GM18526 (cell line): Measurements from ENCODE around the gene UBA5.
A peak's percentile ranks its signal among the peaks of the same experiment; 100 is the strongest.

Experiments
- POLR2A ChIP-seq: IDR thresholded peaks from 3 replicates; pipeline ENCODE4 v1.6.1; 2011; ENCODE audit not compliant: insufficient read length; ENCODE audit errors: extremely low read depth

The UBA5 gene

GRCh38 chr3:132660052-132660810, at the start of gene UBA5:
UBA5 (plus strand) TSS chr3:132660329; CDS start chr3:132660538, 209 bp downstream.
- TF ChIP-seq POLR2A = peak; percentile 87

- no peak for TF ChIP-seq POLR2A
Measured at GRCh38 chr3:132615881-132616280, 44.2 kb upstream of the UBA5 start.

DNA sequence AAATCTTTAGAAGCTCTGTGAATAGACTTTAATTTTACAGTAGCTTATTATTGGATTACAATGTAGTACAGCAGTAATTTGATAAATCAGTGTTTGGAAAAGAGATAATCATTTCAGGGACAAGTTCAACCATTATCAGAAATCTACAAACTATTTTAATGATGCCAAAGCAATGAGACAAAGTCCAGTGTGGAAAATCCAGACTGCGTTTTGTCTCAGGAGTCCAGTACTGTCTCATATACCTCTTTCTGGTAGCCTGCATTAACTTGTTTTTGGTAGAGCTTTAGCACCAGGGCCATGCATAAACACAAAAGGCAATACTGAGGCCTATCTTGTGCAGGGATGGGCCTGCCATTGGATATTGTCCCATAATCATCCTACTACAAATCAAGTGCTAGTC, 43.3 kb upstream of the UBA5 start:
- no peak for TF ChIP-seq POLR2A

DNA sequence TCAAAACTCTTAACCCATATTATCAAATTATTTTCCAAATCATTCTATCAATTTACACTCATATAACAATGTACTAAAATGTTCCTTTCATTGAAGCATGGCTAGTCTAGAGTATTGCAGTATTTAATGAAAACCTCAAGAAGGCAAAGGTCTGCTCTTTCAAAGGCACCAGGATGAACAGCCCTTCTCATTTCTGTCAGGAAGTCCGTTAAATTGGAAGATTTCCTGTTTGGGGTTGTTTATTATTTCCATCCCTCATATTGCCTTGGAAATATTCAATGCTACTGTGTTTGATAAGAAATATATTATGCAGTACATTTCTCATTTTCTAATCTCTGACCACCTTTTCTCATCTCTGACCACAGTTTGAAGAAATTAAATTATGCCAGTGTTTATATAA, 38.0 kb upstream of the UBA5 start:
- no peak for TF ChIP-seq POLR2A

GRCh38 chr3:132622761-132623160, 37.4 kb upstream of the UBA5 start:
- TF ChIP-seq POLR2A = no peak

GRCh38 chr3:132623646-132624045, 36.5 kb upstream of the UBA5 start:
- TF ChIP-seq POLR2A = no peak

DNA sequence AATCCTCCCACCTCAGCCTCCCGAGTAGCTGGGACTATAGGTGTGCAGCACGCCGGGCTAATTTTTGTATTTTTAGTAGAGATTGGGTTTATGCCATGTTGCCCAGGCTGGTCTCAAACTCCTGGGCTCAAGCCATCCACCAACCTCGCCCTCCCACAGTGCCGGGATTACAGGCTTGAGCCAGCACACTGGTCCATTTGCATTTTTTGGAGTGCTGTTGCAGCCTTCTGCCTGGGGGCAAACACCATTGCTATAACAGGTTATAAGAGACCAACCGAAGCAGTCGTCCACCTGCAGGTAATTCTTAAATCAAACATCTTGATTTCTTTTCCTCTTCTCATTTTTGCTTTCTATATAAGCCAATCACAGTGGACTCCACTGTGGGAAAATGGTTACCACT, 35.3 kb upstream of the UBA5 start:
- TF ChIP-seq POLR2A = no peak

- TF ChIP-seq POLR2A = no peak
Measured at GRCh38 chr3:132625613-132626012, 34.5 kb upstream of the UBA5 start.

DNA sequence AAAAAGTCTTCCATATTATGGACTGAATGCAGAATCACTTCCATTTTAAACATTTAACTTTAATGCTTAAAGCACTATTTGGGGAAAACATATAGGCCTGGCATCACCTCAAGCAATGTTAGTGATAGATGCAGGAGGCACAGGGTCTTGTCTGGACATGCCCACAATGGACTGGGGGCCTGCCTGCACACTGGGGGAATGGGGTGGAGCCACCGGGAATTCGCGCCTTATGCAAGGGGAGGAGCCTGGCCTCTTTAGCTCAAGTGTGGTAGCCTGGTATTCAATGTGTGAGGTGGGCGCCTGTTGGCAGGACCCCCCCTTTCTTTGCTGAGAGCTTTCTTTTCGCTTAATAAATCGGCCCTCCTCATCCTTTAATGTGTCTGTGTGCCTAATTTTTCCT, 33.2 kb upstream of the UBA5 start:
- TF ChIP-seq POLR2A = no peak

DNA sequence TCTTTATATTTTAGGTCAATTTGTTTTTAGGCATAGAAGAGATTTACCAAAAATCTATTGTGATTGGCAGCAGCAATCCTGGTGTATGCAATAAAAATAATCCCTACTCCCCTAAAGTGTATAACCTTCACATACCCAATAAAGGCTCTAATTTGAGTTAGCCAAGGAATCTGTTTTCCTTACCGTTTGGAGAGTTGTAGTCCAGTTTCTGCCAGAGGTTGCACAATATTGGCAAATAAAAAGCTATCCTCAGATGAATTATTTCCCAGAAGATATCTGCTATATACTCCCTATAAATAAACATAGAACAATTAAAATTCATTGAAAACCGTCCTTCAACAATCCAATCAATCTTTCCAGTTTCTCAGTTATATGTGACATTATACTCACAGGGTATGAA, 32.0 kb upstream of the UBA5 start:
- no peak for TF ChIP-seq POLR2A

- TF ChIP-seq POLR2A = no peak
Measured at GRCh38 chr3:132629928-132630327, 30.2 kb upstream of the UBA5 start.

- no peak for TF ChIP-seq POLR2A
Measured at GRCh38 chr3:132630612-132631011, 29.5 kb upstream of the UBA5 start.

DNA sequence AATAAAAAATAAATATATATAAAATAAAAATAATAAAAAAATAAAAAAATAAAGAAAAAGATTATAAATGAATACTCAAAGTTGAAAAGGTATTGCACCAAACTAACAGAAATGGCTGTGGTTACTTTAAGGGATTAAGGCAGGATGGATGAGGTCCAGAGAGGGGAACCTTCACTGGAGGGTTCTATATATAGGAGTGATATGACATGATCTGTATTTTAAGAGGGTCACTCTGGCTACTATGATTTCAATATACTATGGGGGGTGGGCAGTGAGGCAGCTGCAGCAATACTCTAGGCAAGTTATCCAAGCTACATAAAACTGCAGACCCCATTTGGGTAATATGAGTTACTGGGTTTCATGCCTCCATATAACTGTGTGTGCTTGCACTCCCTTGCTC, 25.1 kb upstream of the UBA5 start:
- no peak for TF ChIP-seq POLR2A

GRCh38 chr3:132637590-132637989, 22.5 kb upstream of the UBA5 start:
- no peak for TF ChIP-seq POLR2A

GRCh38 chr3:132638706-132639105, 21.4 kb upstream of the UBA5 start:
- TF ChIP-seq POLR2A = no peak

DNA sequence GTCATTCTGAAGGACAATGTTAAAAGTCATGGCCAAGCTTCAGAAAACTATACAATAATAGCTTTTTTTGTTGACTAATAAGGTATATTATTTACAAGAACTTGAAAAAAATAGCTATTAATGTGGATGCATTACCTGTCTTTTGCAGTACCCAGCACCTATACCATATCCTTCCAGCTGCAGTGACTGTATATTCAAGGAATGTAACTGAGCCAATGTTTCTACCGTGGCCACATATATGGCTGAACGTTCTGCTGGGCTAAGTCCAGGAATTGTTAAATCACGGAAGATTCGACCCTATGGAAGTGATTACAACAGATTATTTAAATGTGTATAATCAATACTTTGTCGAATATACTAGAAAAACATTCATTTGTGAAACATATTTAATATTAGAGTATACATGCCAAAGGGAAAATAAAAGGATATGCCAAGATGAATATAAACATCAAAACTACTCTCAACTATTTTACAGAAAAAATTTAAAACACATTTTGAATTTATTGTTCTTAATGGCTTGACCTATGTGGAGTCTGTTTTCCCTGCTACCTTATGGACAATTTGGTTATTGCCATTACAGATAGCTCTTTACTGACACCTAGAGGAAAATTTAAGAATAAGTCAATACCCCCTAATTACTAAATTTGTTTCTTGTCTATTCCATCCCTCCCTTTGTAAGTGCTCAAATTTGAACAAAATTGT, 18.1 kb upstream of the UBA5 start:
- TF ChIP-seq POLR2A = no peak

DNA sequence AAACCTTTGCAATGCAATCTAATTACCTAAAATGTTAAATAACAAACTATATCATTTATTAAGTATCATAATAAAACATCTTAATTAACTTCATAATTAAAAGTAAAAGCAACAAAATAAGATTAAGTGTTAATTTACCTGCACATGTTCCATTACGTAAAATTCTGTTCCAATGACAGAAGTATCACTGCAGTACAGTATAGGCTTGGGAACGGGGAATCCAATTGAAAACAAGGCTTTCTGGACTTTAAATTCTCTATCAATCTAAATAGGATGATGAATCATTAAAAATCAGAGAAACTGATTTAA, 17.6 kb upstream of the UBA5 start:
- no peak for TF ChIP-seq POLR2A

GRCh38 chr3:132643366-132643765, 16.8 kb upstream of the UBA5 start:
- no peak for TF ChIP-seq POLR2A

DNA sequence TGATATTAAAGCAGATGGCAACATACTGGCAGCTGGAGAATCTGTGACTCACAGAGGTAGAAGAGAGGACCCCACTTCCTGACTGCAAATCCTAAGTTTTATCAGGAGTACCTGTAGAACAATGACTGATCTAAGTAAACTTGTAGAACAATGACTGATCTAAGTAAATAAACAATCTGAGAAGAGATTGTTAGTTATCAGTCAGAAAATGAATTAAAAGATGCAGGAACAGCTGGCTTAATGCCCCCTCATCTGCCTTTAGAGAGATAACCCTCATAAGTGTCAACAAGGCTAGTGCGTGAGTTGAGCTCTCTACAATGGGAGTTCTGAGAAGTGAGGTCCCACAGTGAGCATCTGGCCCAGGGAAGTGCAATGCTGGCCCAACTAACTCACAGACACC, 15.1 kb upstream of the UBA5 start:
- TF ChIP-seq POLR2A = no peak
